ENCODE results near the gene MMP3.
"Not testable (repeated sequence)": the region's sequence is repeated elsewhere in the genome, so short reads cannot be mapped to it uniquely, and the experiment has no call there.

Gene MMP3

DNA sequence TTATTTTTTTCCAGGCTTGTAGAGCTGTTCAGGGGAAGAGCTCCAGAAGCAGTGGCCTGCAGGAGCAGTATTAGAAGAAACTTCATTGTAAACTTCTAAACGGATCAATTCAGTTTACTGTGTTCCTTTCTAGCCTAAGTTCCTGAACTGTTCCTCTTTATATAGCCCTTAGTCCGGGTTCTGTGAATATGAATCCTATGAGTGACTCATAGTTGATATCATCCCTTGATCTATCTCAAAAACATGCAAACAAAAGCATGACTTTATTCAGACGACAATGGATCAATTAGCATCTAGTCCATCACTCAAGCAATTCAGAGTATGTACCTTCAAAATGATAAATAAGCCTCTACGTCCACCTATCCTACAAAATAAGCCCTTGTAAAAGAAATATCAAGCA lies 31.4 kb upstream of the MMP3 start, which contains the start of gene MMP12:
MMP12 (minus strand) TSS at position 131 of the 400 bp plus-strand sequence; CDS start at position 86, 45 bp downstream.
- no peak within 1 kb of the TSS for H3K4me3 ChIP-seq (ENCODE audit: low read depth, low read length)
- POLR2A ChIA-PET = no interaction called here

DNA sequence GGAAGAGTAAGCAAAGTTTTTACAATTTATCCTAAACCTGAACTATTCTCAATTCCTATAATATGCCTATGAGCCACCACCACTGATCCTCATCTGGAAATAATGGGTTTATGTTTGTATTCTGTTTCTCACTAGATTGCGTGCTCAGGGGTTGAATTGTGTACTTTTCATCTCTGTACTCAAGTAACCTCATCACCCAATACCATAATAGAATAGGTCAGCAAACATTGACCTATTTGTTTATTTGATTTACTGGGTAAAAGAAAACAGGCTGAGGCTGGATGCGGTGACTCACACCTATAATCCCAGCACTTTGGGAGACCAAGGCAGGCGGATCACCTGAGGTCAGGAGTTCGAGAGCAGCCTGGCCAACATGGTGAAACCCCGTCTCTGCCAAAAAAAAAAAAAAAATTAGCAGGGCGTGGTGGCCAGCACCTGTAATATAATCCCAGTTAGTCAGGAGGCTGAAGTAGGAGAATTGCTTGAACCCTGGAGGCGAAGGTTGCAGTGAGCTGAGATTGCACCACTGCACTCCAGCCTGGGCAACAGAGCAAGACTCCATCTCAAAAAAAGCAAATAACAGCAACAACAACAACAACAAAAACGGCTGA lies 26.1 kb upstream of the MMP3 start:
- POLR2A ChIA-PET; H3K4me1 ChIP-seq (ENCODE audit: control insufficient read depth, insufficient read depth, low read length); H3K27ac ChIP-seq (ENCODE audit: extremely low read depth, low read depth, low read length); CTCF ChIA-PET; H3K9me3 ChIP-seq (ENCODE audit: control insufficient read depth, insufficient read depth, low read depth, low read length); H3K4me3 ChIP-seq (ENCODE audit: low read depth, low read length); H3K36me3 ChIP-seq (ENCODE audit: control insufficient read depth in 2 of 2, insufficient read depth in 1 of 2, low read length in 2 of 2): not testable (repeated sequence)
- TF ChIP-seq ZNF366 (tag by site-specific recombination; conservative IDR thresholded peaks at IDR 0.05) = 0 out of 2 replicates have a peak, but pooled peaks have one; percentile 23

More for the DNA sequence above, 31.4 kb upstream of the MMP3 start, which contains the start of gene MMP12:
- Histone ChIP-seq H3K9me3 (ENCODE audit: control insufficient read depth, insufficient read depth, low read depth, low read length) (no peaks in the 10 kb centered on the region), H3K27ac (ENCODE audit: extremely low read depth, low read depth, low read length) (no peak within 1 kb of the TSS), H3K36me3 (ENCODE audit: control insufficient read depth in 2 of 2, insufficient read depth in 1 of 2, low read length in 2 of 2) (no peaks in the 10 kb centered on the region), H3K4me1 (ENCODE audit: control insufficient read depth, insufficient read depth, low read length) (no peaks in the 10 kb centered on the region)
- CTCF ChIA-PET = interaction anchor here (0.6 to 1.5 kb wide), 4 partner anchors 11 to 180 kb away, joined by 3 read pairs; no protein-coding TSS in a partner anchor
- TF ChIP-seq ZNF555 (tag by site-specific recombination; conservative IDR thresholded peaks at IDR 0.05) = no peak
- TF ChIP-seq ZNF664 (tag by site-specific recombination; IDR thresholded peaks at IDR 0.05) = no peak
- TF ChIP-seq PRDM1 (tag by site-specific recombination; IDR thresholded peaks at IDR 0.05) = no peak
- TF ChIP-seq RBAK (tag by site-specific recombination; IDR thresholded peaks at IDR 0.05) = no peak
- no peak for TF ChIP-seq ZNF560 (tag by site-specific recombination; IDR thresholded peaks at IDR 0.05; ENCODE audit: borderline replicate concordance)
- no peak for TF ChIP-seq ZNF37A (tag by site-specific recombination; IDR thresholded peaks at IDR 0.05)
- no peak for TF ChIP-seq ZNF184 (tag by site-specific recombination; IDR thresholded peaks at IDR 0.05)
- no peak for TF ChIP-seq SALL2 (tag by site-specific recombination; IDR thresholded peaks at IDR 0.05; ENCODE audit: borderline replicate concordance)
- no peak for TF ChIP-seq ZNF426 (tag by site-specific recombination; IDR thresholded peaks at IDR 0.05)
- no peak for TF ChIP-seq ZNF623 (tag by site-specific recombination; IDR thresholded peaks at IDR 0.05)
- TF ChIP-seq ZSCAN30 (tag by site-specific recombination; IDR thresholded peaks at IDR 0.05) = no peak
- TF ChIP-seq, protein P1, sequence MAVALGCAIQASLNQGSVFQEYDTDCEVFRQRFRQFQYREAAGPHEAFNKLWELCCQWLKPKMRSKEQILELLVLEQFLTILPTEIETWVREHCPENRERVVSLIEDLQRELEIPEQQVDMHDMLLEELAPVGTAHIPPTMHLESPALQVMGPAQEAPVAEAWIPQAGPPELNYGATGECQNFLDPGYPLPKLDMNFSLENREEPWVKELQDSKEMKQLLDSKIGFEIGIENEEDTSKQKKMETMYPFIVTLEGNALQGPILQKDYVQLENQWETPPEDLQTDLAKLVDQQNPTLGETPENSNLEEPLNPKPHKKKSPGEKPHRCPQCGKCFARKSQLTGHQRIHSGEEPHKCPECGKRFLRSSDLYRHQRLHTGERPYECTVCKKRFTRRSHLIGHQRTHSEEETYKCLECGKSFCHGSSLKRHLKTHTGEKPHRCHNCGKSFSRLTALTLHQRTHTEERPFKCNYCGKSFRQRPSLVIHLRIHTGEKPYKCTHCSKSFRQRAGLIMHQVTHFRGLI (tag by site-specific recombination; IDR thresholded peaks at IDR 0.05) = no peak
- no peak for TF ChIP-seq MZF1 (tag by site-specific recombination; IDR thresholded peaks at IDR 0.05; ENCODE audit: borderline replicate concordance)
- TF ChIP-seq ZNF544 (tag by site-specific recombination; IDR thresholded peaks at IDR 0.05) = no peak
- TF ChIP-seq TRIM28 (IDR thresholded peaks at IDR 0.05; ENCODE audit: borderline replicate concordance, low read length) = no peak

DNA sequence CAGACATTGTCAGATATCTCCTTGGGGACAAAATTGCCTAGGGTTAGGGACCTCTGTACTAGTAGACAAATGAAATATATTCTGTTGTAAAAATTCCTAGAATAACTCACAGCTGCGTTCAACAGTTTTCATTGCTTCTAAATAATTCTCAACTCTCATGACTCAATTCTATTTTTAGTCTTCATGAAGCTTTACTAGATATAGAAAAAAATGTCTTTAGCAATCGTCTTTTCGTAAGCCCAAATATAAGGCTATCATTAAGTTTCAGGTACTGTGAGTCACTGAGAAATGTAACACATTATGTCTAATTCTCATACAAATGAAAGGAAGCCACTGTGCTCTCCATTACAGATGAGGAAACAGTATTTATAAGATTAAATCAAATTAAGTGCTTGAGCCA lies 24.9 kb upstream of the MMP3 start:
- H3K4me1 ChIP-seq (ENCODE audit: control insufficient read depth, insufficient read depth, low read length) = no peaks in the 10 kb centered on the region
- TF ChIP-seq, protein P2, sequence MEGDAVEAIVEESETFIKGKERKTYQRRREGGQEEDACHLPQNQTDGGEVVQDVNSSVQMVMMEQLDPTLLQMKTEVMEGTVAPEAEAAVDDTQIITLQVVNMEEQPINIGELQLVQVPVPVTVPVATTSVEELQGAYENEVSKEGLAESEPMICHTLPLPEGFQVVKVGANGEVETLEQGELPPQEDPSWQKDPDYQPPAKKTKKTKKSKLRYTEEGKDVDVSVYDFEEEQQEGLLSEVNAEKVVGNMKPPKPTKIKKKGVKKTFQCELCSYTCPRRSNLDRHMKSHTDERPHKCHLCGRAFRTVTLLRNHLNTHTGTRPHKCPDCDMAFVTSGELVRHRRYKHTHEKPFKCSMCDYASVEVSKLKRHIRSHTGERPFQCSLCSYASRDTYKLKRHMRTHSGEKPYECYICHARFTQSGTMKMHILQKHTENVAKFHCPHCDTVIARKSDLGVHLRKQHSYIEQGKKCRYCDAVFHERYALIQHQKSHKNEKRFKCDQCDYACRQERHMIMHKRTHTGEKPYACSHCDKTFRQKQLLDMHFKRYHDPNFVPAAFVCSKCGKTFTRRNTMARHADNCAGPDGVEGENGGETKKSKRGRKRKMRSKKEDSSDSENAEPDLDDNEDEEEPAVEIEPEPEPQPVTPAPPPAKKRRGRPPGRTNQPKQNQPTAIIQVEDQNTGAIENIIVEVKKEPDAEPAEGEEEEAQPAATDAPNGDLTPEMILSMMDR (tag by site-specific recombination; IDR thresholded peaks at IDR 0.05) = no peak
- TF ChIP-seq, protein P3, sequence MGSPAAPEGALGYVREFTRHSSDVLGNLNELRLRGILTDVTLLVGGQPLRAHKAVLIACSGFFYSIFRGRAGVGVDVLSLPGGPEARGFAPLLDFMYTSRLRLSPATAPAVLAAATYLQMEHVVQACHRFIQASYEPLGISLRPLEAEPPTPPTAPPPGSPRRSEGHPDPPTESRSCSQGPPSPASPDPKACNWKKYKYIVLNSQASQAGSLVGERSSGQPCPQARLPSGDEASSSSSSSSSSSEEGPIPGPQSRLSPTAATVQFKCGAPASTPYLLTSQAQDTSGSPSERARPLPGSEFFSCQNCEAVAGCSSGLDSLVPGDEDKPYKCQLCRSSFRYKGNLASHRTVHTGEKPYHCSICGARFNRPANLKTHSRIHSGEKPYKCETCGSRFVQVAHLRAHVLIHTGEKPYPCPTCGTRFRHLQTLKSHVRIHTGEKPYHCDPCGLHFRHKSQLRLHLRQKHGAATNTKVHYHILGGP (tag by site-specific recombination; IDR thresholded peaks at IDR 0.05) = no peak
- TF ChIP-seq, protein P4, sequence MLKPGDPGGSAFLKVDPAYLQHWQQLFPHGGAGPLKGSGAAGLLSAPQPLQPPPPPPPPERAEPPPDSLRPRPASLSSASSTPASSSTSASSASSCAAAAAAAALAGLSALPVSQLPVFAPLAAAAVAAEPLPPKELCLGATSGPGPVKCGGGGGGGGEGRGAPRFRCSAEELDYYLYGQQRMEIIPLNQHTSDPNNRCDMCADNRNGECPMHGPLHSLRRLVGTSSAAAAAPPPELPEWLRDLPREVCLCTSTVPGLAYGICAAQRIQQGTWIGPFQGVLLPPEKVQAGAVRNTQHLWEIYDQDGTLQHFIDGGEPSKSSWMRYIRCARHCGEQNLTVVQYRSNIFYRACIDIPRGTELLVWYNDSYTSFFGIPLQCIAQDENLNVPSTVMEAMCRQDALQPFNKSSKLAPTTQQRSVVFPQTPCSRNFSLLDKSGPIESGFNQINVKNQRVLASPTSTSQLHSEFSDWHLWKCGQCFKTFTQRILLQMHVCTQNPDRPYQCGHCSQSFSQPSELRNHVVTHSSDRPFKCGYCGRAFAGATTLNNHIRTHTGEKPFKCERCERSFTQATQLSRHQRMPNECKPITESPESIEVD (tag by site-specific recombination; IDR thresholded peaks at IDR 0.05) = no peak
- TF ChIP-seq ZNF585B (tag by site-specific recombination; IDR thresholded peaks at IDR 0.05) (no peak), HOXC10 (CRISPR knock-in tag; IDR thresholded peaks at IDR 0.05) (no peak), ZNF555 (tag by site-specific recombination; conservative IDR thresholded peaks at IDR 0.05) (no peak), ZNF223 (tag by site-specific recombination; IDR thresholded peaks at IDR 0.05) (no peak), ZNF138 (tag by site-specific recombination; IDR thresholded peaks at IDR 0.05; ENCODE audit: borderline replicate concordance) (no peak), ZFP41 (tag by site-specific recombination; IDR thresholded peaks at IDR 0.05; ENCODE audit: borderline replicate concordance) (no peak), SP2 (tag by site-specific recombination; IDR thresholded peaks at IDR 0.05) (no peak)
- H3K27ac ChIP-seq (ENCODE audit: extremely low read depth, low read depth, low read length) = no peak overlapping the region
- no peak overlapping the region for H3K4me3 ChIP-seq (ENCODE audit: low read depth, low read length)
- CTCF ChIA-PET = interaction anchor here (1.1 kb wide), 1 partner anchor 58 kb away, joined by 4 read pairs; no protein-coding TSS in a partner anchor
- H3K36me3 ChIP-seq (ENCODE audit: control insufficient read depth in 2 of 2, insufficient read depth in 1 of 2, low read length in 2 of 2) = no peaks in the 10 kb centered on the region
- no peaks in the 10 kb centered on the region for H3K9me3 ChIP-seq (ENCODE audit: control insufficient read depth, insufficient read depth, low read depth, low read length)
- POLR2A ChIA-PET = no interaction called here
